IMR-90 (cell line): Measurements from ENCODE around the gene CACUL1. TPM values are rescaled to one million over a fixed set of nuclear protein-coding genes. Genes with fewer than 3 reads are reported as not detected.

Experiments used
- CEBPB ChIP-seq: IDR thresholded peaks from 2 replicates; pipeline ENCODE4 v1.6.1; 2012; ENCODE audit warnings: low read depth, low read length, improper control_type of control experiment
- FOS ChIP-seq: fragments of 150-350 bp; IDR thresholded peaks from 2 replicates; pipeline ENCODE4 v1.6.1; 2016; ENCODE audit warnings: low read depth, low read length
- MAFK ChIP-seq: IDR thresholded peaks from 2 replicates; pipeline ENCODE4 v1.6.1; 2012; ENCODE audit warnings: low read depth, low read length, improper control_type of control experiment
- MAZ ChIP-seq: IDR thresholded peaks from 2 replicates; pipeline ENCODE4 v1.6.1; 2012; ENCODE audit warnings: low read depth, mild to moderate bottlenecking, low read length, improper control_type of control experiment, moderate library complexity, borderline replicate concordance
- POLR2A ChIP-seq: IDR thresholded peaks from 2 replicates; pipeline ENCODE4 v1.6.1; 2012; ENCODE audit warnings: mild to moderate bottlenecking, low read depth, low read length
- SMC3 ChIP-seq: fragments of 150-350 bp; IDR thresholded peaks from 2 replicates; pipeline ENCODE4 v1.6.1; 2016; ENCODE audit warnings: low read depth, mild to moderate bottlenecking, antibody characterized with exemption, low read length, moderate library complexity
- USF2 ChIP-seq: fragments of 150-350 bp; IDR thresholded peaks from 2 replicates; pipeline ENCODE4 v1.6.1; 2017; ENCODE audit warnings: mild to moderate bottlenecking, antibody characterized with exemption, low read length, low read depth
- polyA plus RNA-seq, 3 experiments: library from polyadenylated mRNA; depleted of rRNA; stranded (reverse); fragments of >200 nt; gene quantifications; 2 replicates each; pipeline ENCODE4 v1.2.3, GENCODE V29; 2012; ENCODE audit warnings: low replicate concordance in 1 of 3
- total RNA-seq: library from RNA; depleted of rRNA; stranded (reverse); fragments of >200 nt; gene quantifications from 2 replicates; pipeline ENCODE4 v1.2.3, GENCODE V29; 2012

The CACUL1 gene
- total and polyA plus RNA-seq, 2 of the 4 experiments (the other 2 are of a cell fraction), result 5.3 to 23.5 TPM

- TF ChIP-seq POLR2A (no peak), MAFK (no peak), MAZ (no peak), FOS (no peak), USF2 (no peak), CEBPB (no peak), SMC3 (no peak)
These were observed 25.0 kb downstream of the CACUL1 start (continued) for GRCh38 chr10:118729641-118730258.
